T-helper 1 cell treated with Interleukin-12 subunit alpha and Interleukin-12 subunit beta and Interleukin-4 antibody, amounts not matched to agents 30 μg/mL and 1 μg/mL, for 36 hours (primary cell): ENCODE results near the gene KLC4.
"Not testable (repeated sequence)": the region's sequence is repeated elsewhere in the genome, so short reads cannot be mapped to it uniquely, and the experiment has no call there.

Experiments
- H3K27ac Mint-ChIP-seq: one replicate; pipeline ENCODE4 v1.8.0; 2021; ENCODE audit warnings: mild to moderate bottlenecking, mixed read lengths
- H3K27me3 Mint-ChIP-seq: one replicate; pipeline ENCODE4 v1.8.0; 2021; ENCODE audit warnings: low read depth, mixed read lengths
- H3K36me3 Mint-ChIP-seq: one replicate; pipeline ENCODE4 v1.8.0; 2021; ENCODE audit warnings: low read depth, mixed read lengths
- H3K4me1 Mint-ChIP-seq: one replicate; pipeline ENCODE4 v1.8.0; 2021; ENCODE audit warnings: low read depth, mixed read lengths
- H3K4me3 Mint-ChIP-seq: one replicate; pipeline ENCODE4 v1.8.0; 2021; ENCODE audit warnings: mild to moderate bottlenecking, moderate library complexity, mixed read lengths
- H3K9me3 Mint-ChIP-seq: one replicate; pipeline ENCODE4 v1.8.0; 2021; ENCODE audit warnings: mixed read lengths

Gene KLC4

GRCh38 chr6:43074847-43075669, 15.6 kb downstream of the KLC4 start:
- Mint-ChIP-seq H3K9me3 (no peaks in the 10 kb centered on the region), H3K36me3 (peaks cover 3% of the 10 kb centered on the region), H3K27me3 (peaks cover 36% of the 10 kb centered on the region), H3K4me1 (peaks cover 4% of the 10 kb centered on the region), H3K4me3 (no peak overlapping the region), H3K27ac (no peak overlapping the region)

- peaks cover 40% of the 10 kb centered on the region for H3K27me3 Mint-ChIP-seq
- H3K4me3 Mint-ChIP-seq, result peak within 1 kb of the TSS; percentile 34
- no peaks in the 10 kb centered on the region for H3K9me3 Mint-ChIP-seq
- H3K27ac Mint-ChIP-seq, result no peak within 1 kb of the TSS
- H3K4me1 Mint-ChIP-seq, result peaks cover 1% of the 10 kb centered on the region
- peaks cover 3% of the 10 kb centered on the region for H3K36me3 Mint-ChIP-seq
Measured at GRCh38 chr6:43075670-43076463, 16.4 kb downstream of the KLC4 start, which contains the start of gene PTK7. Gene PTK7 (plus strand): TSS chr6:43076314. CDS start chr6:43076489, 175 bp downstream.

GRCh38 chr6:43076464-43077332, 17.3 kb downstream of the KLC4 start:
- H3K27ac Mint-ChIP-seq, result no peak overlapping the region
- H3K4me3 Mint-ChIP-seq, result peak overlapping the region; percentile 34
- no peaks in the 10 kb centered on the region for H3K9me3 Mint-ChIP-seq
- H3K36me3 Mint-ChIP-seq, result peaks cover 3% of the 10 kb centered on the region
- peaks cover 1% of the 10 kb centered on the region for H3K4me1 Mint-ChIP-seq
- peaks cover 44% of the 10 kb centered on the region for H3K27me3 Mint-ChIP-seq

GRCh38 chr6:43077333-43077809, 17.9 kb downstream of the KLC4 start:
- Mint-ChIP-seq H3K4me3 (no peak overlapping the region), H3K27ac (no peak overlapping the region), H3K27me3 (peaks cover 44% of the 10 kb centered on the region), H3K4me1 (peaks cover 1% of the 10 kb centered on the region), H3K36me3 (peaks cover 3% of the 10 kb centered on the region), H3K9me3 (no peaks in the 10 kb centered on the region)

GRCh38 chr6:43077981-43078511, 18.6 kb downstream of the KLC4 start:
- peaks cover 44% of the 10 kb centered on the region for H3K27me3 Mint-ChIP-seq
- H3K27ac Mint-ChIP-seq, result no peak overlapping the region
- H3K4me3 Mint-ChIP-seq, result peak overlapping the region; percentile 6
- H3K4me1 Mint-ChIP-seq, result peaks cover 1% of the 10 kb centered on the region
- no peaks in the 10 kb centered on the region for H3K9me3 Mint-ChIP-seq
- H3K36me3 Mint-ChIP-seq, result peaks cover 3% of the 10 kb centered on the region

- Mint-ChIP-seq H3K4me1 (peaks cover 1% of the 10 kb centered on the region), H3K9me3 (no peaks in the 10 kb centered on the region), H3K27ac (no peak overlapping the region), H3K27me3 (peaks cover 48% of the 10 kb centered on the region), H3K4me3 (no peak overlapping the region), H3K36me3 (peaks cover 3% of the 10 kb centered on the region)
Measured at GRCh38 chr6:43078691-43079090, 19.3 kb downstream of the KLC4 start.

GRCh38 chr6:43081043-43081442, 21.6 kb downstream of the KLC4 start:
- Mint-ChIP-seq H3K36me3 (no peaks in the 10 kb centered on the region), H3K27ac (no peak overlapping the region), H3K4me3 (no peak overlapping the region)

GRCh38 chr6:43081922-43082321, 22.5 kb downstream of the KLC4 start:
- H3K9me3 Mint-ChIP-seq, H3K27ac Mint-ChIP-seq, H3K4me3 Mint-ChIP-seq, H3K36me3 Mint-ChIP-seq, H3K4me1 Mint-ChIP-seq: not testable (repeated sequence)
- peaks cover 36% of the 10 kb centered on the region for H3K27me3 Mint-ChIP-seq

More at GRCh38 chr6:43081043-43081442, 21.6 kb downstream of the KLC4 start:
- Mint-ChIP-seq H3K27me3 (peaks cover 42% of the 10 kb centered on the region), H3K9me3 (no peaks in the 10 kb centered on the region), H3K4me1 (peaks cover 2% of the 10 kb centered on the region)

GRCh38 chr6:43082806-43083655, 23.6 kb downstream of the KLC4 start:
- Mint-ChIP-seq H3K27ac (no peak overlapping the region), H3K27me3 (peaks cover 25% of the 10 kb centered on the region), H3K9me3 (no peaks in the 10 kb centered on the region), H3K36me3 (no peaks in the 10 kb centered on the region), H3K4me1 (peaks cover 3% of the 10 kb centered on the region), H3K4me3 (no peak overlapping the region)

- H3K4me1 Mint-ChIP-seq, result peaks cover 3% of the 10 kb centered on the region
- H3K4me3 Mint-ChIP-seq, result no peak overlapping the region
- H3K36me3 Mint-ChIP-seq, result no peaks in the 10 kb centered on the region
- no peaks in the 10 kb centered on the region for H3K9me3 Mint-ChIP-seq
- no peak overlapping the region for H3K27ac Mint-ChIP-seq
- peaks cover 7% of the 10 kb centered on the region for H3K27me3 Mint-ChIP-seq
Measured at GRCh38 chr6:43086022-43086658, 26.7 kb downstream of the KLC4 start.

GRCh38 chr6:43088654-43089056, 29.2 kb downstream of the KLC4 start:
- no peak overlapping the region for H3K27ac Mint-ChIP-seq
- H3K4me1 Mint-ChIP-seq, result peaks cover 12% of the 10 kb centered on the region
- no peak overlapping the region for H3K4me3 Mint-ChIP-seq
- peaks cover 2% of the 10 kb centered on the region for H3K27me3 Mint-ChIP-seq
- H3K9me3 Mint-ChIP-seq, result no peaks in the 10 kb centered on the region
- H3K36me3 Mint-ChIP-seq, result no peaks in the 10 kb centered on the region

- H3K36me3 Mint-ChIP-seq, result no peaks in the 10 kb centered on the region
- H3K27me3 Mint-ChIP-seq, result no peaks in the 10 kb centered on the region
- no peaks in the 10 kb centered on the region for H3K9me3 Mint-ChIP-seq
- H3K4me1 Mint-ChIP-seq, result peaks cover 14% of the 10 kb centered on the region
- H3K27ac Mint-ChIP-seq, result no peak overlapping the region
- no peak overlapping the region for H3K4me3 Mint-ChIP-seq
Measured at GRCh38 chr6:43089467-43089866, 30.0 kb downstream of the KLC4 start.
